ENCODE results near the gene OPCML. TPM values are rescaled to one million over a fixed set of nuclear protein-coding genes. Genes with fewer than 3 reads are reported as not detected.

The OPCML gene
- total and polyA plus RNA-seq, 4 donors: under 0.01 to 0.01 TPM; not detected in 2

DNA sequence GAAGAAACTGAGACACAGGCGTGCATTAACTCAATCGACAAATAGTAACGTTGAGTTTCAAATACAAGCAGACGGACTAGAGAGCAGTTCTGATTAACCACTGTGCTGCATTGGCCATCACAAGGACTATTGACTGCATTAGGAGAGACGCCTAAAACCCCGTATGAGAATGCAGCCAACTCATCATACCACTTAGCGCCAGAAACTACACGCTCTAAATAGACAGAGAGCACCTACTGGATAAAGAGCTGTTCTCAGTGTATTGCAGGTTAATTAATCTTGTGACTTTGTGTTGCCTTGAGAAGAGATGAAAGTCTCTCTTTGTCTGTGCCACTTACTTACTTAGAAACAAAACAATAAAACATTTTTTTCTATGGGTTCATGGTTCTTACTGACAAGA is 484.0 kb downstream of the OPCML start:
- DNase-seq (ENCODE audit: low spot score): no peak
- H3K9me3 ChIP-seq (ENCODE audit: control insufficient read depth in 4 of 4, low read length in 3 of 4): no peaks in the 10 kb centered on the region
- TF ChIP-seq HNF4G (IDR thresholded peaks at IDR 0.05) (no peak), HNF4A (conservative IDR thresholded peaks at IDR 0.05) (no peak), YY1 (IDR thresholded peaks at IDR 0.05) (no peak), CTCF (IDR thresholded peaks at IDR 0.05; ENCODE audit: low read depth, low read length, missing input control) (no peak), RXRA (IDR thresholded peaks at IDR 0.05) (no peak), EGR1 (IDR thresholded peaks at IDR 0.05; ENCODE audit: low read depth in 2 of 2) (no peak)
- peaks cover 0 to 6% (median 2%) of the 10 kb centered on the region in 4 donors for H3K27me3 ChIP-seq (ENCODE audit: control insufficient read depth in 4 of 4, insufficient read depth in 4 of 4, low read length in 3 of 4)
- H3K9ac ChIP-seq (ENCODE audit: low read depth in 1 of 2, low read length in 2 of 2): no peak overlapping the region
- no peaks in the 10 kb centered on the region for H3K36me3 ChIP-seq (ENCODE audit: control insufficient read depth in 4 of 4, insufficient read depth in 3 of 4, low read depth in 1 of 4, low read length in 3 of 4)
- peaks cover 0 to 11% (median 8%) of the 10 kb centered on the region in 4 donors for H3K4me1 ChIP-seq (ENCODE audit: control insufficient read depth in 4 of 4, insufficient read depth in 4 of 4, low read length in 3 of 4)
- no peak overlapping the region for H3K27ac ChIP-seq (ENCODE audit: low read depth in 1 of 2, low read length in 2 of 2)
- WGBS: 83% methylated on average over 8 of the region's 8 CpGs
- H3K4me3 ChIP-seq (ENCODE audit: low read depth in 1 of 3, low read length in 3 of 3): no peak overlapping the region

- DNase-seq (ENCODE audit: low spot score): no peak
- 72% methylated on average over 5 of the region's 5 CpGs for WGBS
- Histone ChIP-seq H3K27ac (ENCODE audit: low read depth in 1 of 2, low read length in 2 of 2) (no peak overlapping the region), H3K36me3 (ENCODE audit: control insufficient read depth in 4 of 4, insufficient read depth in 3 of 4, low read depth in 1 of 4, low read length in 3 of 4) (no peaks in the 10 kb centered on the region), H3K9me3 (ENCODE audit: control insufficient read depth in 4 of 4, low read length in 3 of 4) (no peaks in the 10 kb centered on the region), H3K4me1 (ENCODE audit: control insufficient read depth in 4 of 4, insufficient read depth in 4 of 4, low read length in 3 of 4) (peaks cover 0 to 6% (median 3%) of the 10 kb centered on the region in 4 donors), H3K9ac (ENCODE audit: low read depth in 1 of 2, low read length in 2 of 2) (no peak overlapping the region), H3K4me3 (ENCODE audit: low read depth in 1 of 3, low read length in 3 of 3) (no peak overlapping the region), H3K27me3 (ENCODE audit: control insufficient read depth in 4 of 4, insufficient read depth in 4 of 4, low read length in 3 of 4) (peaks cover 0 to 6% (median 2%) of the 10 kb centered on the region in 4 donors)
- TF ChIP-seq CTCF (IDR thresholded peaks at IDR 0.05; ENCODE audit: low read depth, low read length, missing input control) (no peak), FOXA1 (IDR thresholded peaks at IDR 0.05) (no peak), GABPA (IDR thresholded peaks at IDR 0.05 in 1 of 2, conservative IDR thresholded peaks at IDR 0.05 in 1 of 2) (no peak), HNF4A (conservative IDR thresholded peaks at IDR 0.05) (no peak), HNF4G (IDR thresholded peaks at IDR 0.05) (no peak), SP1 (IDR thresholded peaks at IDR 0.05) (no peak), RAD21 (IDR thresholded peaks at IDR 0.05) (no peak), JUND (IDR thresholded peaks at IDR 0.05) (no peak), EGR1 (IDR thresholded peaks at IDR 0.05; ENCODE audit: low read depth in 2 of 2) (no peak)
- TF ChIP-seq, protein P1, sequence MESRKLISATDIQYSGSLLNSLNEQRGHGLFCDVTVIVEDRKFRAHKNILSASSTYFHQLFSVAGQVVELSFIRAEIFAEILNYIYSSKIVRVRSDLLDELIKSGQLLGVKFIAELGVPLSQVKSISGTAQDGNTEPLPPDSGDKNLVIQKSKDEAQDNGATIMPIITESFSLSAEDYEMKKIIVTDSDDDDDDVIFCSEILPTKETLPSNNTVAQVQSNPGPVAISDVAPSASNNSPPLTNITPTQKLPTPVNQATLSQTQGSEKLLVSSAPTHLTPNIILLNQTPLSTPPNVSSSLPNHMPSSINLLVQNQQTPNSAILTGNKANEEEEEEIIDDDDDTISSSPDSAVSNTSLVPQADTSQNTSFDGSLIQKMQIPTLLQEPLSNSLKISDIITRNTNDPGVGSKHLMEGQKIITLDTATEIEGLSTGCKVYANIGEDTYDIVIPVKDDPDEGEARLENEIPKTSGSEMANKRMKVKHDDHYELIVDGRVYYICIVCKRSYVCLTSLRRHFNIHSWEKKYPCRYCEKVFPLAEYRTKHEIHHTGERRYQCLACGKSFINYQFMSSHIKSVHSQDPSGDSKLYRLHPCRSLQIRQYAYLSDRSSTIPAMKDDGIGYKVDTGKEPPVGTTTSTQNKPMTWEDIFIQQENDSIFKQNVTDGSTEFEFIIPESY (IDR thresholded peaks at IDR 0.05): no peak
These were observed 484.6 kb downstream of the OPCML start for GRCh38 chr11:133047771-133048115.
